HG02840 (cell line): ENCODE data around the gene ABCA7.

Experiments used
- ATAC-seq: cut with Tn5 transposase; IDR thresholded peaks from one replicate; pipeline ENCODE4 v1.9.1; 2021; ENCODE audit warnings: mild to moderate bottlenecking, moderate library complexity, moderate number of reproducible peaks; ENCODE audit not compliant: unreplicated experiment, low FRiP score

The ABCA7 gene

DNA sequence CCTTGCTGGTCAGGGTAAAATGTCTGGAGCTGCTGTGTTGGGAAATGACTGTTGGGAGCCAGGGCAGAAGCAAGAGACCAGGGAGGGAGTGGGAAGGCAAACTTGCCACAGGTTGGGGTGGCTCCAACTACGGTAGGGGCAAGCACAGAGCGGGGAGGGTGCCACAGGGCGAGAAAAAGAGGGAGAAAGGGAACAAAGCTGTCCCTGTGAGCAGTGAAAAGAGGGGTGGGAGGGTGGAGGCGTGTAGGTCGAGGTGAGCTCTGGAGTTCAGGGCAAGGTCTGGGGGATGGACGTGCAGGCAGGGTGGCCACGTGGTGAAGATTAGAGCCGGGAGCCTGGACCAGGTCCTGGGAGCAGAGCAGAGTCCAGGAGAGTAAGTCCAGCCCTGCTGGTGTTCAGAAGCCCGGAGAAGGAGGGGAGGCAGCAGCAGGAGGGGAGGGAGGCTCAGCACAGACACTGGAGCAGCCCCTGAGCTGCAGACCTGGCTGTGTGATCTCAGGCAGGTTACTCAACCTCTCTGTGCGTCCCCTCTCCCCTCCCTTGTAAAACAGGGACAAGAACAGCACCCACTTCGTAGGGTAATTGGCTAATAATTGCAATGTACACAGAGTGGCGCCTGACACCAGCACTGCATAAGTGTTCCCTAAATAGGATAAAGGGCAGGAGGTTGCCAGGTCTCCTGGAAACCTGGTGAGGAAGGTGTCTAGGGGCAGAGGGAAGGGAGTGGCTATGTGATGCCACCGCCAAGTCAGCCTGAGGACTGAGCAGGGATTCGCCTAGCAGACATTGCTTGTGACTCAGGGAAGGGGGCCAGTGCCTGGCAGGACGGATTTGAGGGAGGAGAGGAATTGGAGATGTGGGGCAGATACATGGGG lies 58.5 kb downstream of the ABCA7 start:
- no peak for ATAC-seq

DNA sequence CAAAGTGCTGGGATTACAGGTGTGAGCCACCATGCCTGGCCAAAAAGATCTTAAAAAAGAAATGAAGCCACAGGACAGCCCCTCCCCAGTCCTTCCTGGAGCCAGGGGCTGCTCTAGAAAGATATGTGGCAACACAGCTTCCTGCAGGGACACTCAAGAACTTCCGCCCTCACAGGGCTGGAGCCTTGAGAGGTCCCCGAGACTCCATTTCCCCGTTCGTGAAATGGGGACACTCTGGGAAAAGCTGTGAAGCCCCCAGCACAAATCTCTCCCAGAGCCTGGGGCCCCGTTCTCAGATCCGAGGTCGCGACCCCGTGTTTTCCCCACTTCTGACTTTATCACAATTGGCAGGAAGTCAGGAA lies 61.4 kb downstream of the ABCA7 start:
- ATAC-seq, result no peak

DNA sequence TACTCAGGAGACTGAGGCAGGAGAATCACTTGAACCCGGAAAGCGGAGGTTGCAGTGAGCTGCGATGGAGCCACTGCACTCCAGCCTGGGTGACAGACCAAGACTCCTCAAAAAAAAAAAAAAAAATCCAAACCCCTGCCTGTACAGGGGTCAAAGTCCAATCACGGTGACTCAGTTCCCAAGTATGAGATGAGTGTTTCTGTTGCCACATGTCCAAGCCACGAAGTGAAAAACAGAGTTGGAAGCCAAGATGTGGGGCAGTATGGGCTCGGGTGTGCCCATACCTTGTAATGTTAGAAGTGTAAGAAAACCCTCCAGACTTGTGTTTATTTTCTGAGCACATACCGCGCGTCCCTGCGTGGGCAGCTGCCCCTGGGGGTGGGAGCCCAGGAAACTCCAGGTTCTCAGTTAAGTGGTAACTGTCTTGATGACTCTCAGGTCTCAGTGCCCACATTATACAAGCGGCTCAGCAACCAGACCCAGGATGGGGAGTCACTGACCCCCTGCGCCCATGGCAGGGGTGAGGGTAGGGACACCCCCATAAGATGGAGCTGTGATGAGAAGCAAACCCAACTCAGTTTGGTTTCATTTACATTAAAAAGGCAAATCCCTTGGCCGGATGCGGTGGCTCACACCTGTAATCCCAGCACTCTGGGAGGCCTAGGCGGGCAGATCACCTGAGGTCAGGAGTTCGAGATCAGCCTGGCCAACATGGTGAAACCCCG lies 62.7 kb downstream of the ABCA7 start:
- ATAC-seq, result no peak

DNA sequence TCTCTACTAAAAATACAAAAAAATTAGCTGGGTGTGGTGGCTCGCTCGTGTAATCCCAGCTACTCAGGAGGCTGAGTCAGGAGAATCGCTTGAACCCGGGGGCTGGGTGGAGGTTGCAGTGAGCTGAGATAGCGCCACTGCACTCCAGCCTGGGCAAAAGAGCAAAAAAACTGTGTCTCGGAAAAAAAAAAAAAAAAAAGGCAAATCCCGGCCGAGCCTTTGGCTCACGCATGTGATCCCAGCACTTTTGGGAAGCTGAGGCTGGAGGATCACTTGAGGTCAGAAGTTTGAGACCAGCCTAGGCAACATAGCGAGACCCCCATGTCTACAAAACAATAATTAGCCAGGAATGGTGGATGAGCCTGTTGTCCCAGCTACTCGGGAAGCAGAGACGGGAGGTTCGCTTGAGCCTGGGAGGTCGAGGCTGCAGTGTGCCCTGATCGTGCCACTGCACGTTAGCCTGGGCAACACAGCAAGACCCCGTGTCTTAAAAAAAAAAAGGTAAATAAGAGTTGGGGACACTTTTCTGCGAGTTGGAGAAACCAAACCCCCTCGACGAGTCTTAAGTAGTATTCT lies 63.3 kb downstream of the ABCA7 start:
- ATAC-seq, result no peak

DNA sequence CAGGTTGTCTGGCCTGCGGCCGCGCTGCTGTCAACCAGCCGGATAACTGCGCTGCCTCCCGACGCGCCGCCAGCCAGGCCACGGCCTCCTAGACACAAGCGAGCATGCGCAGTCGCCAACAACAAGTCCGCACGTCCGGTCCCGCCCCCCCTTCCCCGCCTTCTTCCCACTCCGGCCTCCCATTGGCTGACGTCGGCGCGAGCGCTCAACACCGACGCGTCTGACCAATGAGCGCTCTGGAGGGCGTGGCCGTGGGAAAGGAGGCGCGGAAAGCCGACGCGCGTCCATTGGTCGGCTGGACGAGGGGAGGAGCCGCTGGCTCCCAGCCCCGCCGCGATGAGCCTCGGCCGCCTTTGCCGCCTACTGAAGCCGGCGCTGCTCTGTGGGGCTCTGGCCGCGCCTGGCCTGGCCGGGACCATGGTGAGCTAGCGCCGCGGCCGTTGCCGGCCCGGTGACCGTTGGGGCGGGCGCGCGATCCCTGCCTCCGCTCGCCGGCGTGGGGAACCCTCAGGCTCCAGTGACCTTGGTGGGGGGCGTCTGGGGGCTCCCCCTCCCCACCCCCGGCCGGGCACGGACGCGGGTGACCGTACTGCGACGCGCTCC lies 63.9 kb downstream of the ABCA7 start, which contains the start of gene GPX4:
GPX4 (plus strand) TSS at position 287 of the 603 bp plus-strand sequence; CDS start at position 337, 50 bp downstream.
- ATAC-seq, result peak; percentile 53

DNA sequence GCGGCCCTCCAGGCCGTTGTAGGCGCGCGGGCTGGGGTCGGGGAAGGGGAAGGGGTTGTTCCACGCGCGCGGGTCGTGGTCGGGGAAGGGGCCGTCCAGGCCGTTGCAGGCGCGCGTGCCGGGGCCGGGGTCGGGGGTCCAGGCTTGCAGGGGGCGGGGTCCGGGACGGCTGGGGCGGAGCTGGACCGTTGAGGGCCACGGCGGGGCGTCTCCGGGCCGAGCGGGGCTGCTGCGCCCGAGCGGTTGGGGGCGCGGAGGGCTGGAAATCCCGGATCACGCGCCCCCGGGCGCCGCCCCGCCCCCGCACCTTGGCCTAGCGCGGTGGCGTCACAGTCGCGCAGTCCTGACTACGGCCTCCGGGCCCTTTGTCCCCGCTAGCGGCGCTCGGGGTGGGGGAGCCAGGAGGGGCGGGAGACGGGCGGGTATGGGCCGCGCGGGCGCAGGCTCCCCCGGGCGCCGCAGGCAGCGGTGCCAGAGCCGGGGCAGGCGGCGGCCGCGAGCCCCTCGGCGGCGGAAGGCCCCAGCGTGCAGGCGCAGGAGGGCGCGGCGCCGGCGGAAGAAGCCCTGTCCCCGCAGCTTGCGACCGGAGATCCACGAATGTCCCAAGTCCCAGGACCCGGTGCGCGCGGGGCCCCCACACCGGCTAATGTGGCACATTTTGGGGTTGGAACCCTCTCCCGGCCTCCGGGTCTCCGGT lies 64.6 kb downstream of the ABCA7 start:
- peak; percentile 27 for ATAC-seq

DNA sequence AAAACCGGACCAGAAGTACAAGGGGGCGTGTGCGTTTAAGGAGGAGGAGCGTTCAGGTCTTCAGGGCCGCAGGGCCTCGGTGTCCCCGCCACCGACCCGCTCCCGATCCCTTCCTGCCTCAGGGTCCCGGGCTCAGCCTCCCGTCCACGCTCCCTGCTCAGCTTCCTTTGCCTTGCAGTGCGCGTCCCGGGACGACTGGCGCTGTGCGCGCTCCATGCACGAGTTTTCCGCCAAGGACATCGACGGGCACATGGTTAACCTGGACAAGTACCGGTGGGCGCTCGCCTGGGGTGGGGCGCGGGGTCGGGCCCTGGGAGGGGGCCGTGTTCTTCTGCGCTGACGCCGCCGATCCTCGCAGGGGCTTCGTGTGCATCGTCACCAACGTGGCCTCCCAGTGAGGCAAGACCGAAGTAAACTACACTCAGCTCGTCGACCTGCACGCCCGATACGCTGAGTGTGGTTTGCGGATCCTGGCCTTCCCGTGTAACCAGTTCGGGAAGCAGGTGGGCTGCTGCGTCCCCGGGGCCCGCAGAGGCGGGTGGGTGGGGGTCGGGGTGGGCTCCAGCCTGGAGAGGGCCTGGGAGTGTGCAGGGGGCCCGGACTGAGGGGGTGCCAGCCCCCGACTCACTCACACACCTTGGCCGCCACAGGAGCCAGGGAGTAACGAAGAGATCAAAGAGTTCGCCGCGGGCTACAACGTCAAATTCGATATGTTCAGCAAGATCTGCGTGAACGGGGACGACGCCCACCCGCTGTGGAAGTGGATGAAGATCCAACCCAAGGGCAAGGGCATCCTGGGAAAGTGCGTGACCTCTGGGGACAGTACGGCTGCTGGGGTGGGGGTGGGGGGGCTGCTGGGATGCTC lies 65.3 kb downstream of the ABCA7 start:
- no peak for ATAC-seq

DNA sequence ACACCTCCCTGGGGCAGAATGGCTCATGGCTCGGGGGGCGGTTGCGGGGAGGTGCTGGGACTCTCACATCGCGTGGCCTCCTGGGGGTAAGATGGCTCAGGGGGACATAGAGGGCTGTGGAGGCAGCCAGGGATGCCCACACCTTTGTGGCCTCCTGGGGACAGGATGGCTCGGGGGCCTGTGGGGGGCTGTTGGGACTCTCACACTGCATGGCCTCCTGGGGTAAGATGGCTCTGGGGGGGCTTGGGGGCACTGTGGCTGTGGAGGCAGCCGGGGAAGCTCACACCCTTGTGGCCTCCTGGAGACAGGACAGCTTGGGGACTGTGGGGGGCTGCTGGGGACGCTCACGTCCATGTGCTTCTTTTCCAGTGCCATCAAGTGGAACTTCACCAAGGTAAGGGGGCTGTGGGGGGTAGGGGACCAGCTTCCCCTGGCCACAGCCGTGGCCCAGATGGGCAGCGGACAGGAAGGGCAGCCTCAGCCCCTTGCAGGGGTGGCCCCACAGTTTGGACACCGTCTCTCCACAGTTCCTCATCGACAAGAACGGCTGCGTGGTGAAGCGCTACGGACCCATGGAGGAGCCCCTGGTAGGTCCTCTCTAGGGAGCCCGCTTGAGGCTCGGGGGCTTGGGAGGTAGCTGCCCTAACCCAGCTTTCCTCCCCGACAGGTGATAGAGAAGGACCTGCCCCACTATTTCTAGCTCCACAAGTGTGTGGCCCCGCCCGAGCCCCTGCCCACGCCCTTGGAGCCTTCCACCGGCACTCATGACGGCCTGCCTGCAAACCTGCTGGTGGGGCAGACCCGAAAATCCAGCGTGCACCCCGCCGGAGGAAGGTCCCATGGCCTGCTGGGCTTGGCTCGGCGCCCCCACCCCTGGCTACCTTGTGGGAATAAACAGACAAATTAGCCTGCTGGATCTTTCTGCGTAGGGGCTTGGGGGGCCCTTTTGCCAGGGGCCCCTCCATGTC lies 66.2 kb downstream of the ABCA7 start:
- ATAC-seq, result no peak

DNA sequence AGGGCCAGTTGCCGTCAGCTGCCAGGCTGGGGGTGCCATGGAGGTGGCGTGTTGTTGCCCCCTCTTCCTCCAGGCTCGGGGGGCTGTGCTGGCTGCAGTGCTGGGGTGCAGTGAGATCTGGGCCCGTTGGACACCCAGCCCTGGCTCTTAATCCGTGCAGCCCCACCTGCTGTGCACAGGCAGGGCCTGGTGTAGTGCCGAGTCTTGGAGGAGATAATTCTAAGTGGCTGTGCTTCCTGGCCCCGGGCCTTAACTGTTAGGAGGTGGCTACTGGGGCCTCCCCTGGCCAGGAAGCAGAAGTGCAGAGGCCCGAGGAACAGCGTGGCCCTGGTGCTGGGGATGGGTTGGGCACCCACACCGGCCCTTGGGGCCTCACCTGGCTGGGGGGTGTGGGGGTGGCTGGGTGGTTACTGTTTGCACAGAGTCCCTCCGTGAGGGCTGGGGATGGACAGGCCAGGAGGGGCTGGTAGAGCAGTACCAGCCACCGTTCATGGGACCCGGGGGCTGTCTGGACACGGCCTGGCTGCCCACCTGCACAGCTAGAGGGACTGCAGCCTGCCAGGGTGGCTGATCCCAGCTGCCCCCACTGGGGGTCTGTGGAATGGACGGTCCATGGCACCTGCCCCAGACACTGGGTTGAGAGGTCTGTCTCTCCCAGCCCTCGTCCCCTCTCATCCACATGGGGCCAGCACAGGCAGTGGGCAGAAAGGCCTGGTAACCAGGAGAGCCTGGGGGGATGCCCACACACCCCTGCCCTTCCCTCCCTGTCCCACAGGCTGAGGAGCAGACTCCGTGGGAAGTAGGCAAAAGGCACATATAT lies 67.1 kb downstream of the ABCA7 start:
- no peak for ATAC-seq

DNA sequence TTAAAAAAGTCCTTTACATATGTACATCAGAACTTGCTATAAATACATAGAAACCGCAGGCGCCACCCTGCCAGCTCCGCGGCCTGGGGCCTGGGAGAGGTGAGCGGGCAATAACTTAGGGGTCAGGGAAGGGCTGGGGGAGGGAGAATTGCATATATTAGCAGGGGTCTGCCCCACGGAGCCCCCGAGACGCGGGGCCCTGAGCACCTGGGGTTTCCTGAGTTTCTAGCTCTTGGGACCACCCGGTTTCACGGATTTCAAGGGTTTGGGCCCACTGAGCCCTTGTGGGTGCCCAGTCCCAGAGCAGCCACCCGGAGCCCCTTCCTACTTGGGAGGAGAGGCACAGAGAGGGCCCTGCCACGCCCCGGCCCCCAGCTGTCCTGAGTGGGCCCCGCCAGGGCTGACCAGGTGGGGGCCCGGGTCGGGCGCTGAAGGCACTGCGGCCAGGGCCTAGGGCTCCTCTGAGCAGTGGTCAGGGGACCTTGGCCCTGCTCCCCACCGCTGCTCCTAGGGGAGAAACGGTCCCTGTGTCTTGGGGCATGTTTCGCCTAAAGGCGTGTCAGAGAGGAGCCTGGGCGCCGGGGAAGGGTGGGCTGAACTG lies 67.9 kb downstream of the ABCA7 start:
- ATAC-seq, result no peak

DNA sequence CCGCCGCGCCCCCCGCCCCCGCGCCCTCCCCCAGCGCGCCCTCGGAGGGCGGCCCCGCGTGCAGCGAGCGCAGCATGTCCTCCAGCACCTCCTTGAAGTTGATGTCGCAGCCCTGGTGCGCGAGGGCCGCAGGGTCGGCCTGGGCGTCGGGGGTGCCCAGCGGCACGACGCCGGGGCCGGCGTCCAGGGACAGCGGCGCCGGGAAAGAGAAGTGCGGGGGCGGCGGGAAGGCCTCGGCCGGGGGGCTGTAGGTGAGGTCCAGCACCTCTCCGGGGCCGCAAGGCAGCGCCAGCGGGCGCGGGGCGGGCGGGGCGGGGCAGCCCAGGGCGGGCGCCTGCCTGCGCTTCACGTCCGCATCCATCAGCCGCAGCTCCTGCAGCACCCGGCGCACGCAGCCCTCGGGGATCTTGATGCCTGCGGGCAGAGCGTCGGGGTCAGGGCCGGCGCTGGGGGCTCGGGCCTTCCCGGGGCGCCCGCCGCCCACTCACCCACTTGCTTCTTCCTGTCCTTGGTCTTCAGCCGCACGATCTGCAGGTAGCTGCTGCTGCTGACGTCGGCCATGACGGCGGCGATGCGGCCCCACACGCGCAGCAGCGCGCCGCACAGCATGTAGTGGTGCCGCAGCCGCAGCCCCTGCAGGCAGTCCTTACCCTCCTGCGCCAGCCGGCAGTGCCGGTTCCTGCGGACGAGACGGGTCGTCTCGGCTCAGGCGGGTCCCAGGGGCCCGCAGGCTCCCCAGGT lies 68.6 kb downstream of the ABCA7 start:
- ATAC-seq, result no peak

DNA sequence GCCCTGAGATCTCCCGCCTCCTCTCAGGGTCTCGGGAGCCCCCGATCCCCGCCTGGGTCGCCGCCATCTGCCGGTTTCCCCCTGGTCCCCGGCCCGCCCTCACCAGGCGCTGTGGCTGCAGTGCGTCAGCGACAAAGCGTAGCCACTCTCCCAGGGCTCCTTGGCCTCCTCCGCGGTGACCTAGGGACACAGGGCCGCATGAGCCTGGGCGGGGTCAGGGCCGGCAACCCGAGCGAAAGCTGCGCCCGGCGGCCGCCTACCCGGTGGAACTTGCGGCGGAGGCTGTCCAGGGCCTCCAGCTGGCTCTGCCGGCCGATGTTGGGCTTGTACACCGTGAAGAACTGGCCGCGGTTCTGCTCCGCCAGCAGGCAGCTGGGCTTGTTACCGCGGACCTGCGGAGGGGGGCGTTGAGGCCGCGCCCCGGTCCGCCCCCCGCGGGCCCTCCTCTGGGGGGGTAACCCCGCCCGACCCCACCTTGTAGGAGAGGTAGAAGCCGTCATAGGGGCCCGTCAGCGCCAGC lies 69.2 kb downstream of the ABCA7 start:
- ATAC-seq, result no peak

DNA sequence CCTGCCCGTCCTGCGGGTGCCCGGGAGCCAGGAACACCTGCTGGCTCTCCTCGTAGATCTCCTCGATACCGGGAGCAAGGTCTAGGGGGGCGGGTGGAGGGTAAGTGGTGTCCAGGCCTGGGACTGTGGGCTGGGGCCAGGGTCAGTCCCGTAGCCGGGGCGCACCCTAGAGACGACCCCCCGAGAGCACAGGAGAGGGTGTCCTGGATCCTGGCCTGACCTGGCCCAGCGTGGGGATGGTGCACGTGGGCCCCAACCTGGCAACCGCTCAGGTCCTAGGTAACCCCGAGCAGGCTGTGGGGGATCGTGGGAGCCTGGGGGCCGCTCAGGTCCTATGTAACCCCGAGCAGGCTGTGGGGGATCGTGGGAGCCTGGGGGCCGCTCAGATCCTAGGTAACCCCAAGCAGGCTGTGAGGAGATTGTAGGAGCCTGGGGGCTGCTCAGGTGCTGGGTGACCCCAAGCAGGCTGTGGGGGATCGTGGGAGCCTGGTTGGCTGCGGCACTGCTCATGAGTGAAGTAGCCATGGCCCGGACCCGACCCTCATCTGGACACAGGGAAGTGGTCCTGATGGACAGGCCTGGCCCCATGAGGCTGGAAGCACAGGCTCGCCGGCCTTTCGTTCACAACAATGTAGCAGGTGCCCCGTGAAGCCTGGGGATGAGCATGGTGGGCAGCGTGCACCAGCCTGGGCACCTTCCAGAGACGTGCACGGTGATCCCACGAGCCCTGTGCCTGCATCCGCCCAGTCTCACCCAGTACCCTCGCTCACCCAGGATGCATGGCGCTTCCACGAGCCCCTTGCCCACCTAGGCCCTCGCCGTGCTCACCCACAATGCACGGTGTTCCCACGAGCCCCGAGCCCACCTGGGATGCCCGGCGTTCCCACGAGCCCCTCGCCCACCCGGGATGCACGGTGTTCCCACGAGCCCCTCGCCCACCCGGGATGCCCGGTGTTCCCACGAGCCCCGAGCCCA lies 70.1 kb downstream of the ABCA7 start:
- ATAC-seq, result no peak

DNA sequence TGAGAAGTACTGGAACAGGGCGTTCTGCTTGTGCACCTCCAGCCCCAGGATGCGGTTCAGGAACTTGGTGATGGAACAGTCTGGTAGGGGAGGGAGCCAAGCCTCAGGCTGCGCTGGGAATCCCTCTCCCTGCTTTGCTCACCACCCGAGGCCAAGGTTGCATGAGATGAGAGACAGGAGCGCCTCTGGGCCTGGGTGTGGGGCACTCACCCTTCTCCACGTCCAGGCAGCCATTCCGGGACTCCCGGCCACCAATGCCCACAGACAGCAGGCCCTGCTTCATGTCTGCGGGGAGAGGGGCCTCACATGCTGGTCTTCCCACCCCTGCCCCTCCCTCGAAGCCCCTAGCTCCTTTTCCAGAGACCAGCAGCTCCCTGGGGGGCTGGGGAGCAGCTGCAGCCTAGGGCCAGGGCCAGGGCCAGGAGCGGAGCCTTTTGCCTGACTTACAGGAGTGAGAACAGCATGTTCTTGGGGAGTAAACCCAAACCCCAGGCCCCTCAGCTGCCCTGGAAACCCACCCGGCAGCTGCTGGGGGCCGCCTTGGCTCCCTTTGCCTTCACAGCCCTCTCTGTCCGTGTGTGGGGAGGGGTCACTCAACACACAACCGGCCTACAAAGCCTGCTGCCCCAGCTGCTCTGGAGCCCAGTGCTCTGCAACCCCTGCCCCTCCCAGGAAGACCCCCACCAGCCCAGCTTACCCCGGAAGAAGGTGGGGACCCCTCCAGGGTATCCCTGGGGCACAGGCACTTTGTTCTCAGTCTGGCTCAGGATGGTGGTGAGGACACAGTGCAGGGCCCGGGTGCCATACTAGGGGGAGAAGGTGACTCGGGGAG lies 71.1 kb downstream of the ABCA7 start:
- ATAC-seq, result no peak
